ENCODE measurements around the gene PABPC3.

Gene PABPC3

DNA sequence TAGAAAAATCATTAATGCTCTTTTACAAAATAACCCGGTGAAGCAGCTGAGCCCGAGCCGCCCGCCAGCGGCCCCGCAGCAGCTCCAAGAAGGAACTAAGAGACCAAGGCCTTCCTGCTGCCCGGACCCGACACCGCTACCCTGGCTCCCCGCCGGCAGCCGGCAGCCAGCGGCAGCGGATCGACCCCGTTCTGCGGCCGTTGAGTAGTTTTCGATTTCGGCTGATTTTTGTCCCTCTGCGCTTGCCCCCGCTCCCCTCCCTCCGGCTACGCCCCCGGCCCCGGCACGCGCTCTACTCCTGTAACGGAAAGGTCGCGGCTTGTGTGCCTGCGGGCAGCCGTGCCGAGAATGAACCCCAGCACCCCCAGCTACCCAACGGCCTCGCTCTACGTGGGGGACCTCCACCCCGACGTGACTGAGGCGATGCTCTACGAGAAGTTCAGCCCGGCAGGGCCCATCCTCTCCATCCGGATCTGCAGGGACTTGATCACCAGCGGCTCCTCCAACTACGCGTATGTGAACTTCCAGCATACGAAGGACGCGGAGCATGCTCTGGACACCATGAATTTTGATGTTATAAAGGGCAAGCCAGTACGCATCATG is at the start of gene PABPC3:
PABPC3 (plus strand) TSS at position 286 of the 603 bp plus-strand sequence; CDS start at position 349, 63 bp downstream.
- no peak for DNase-seq

DNA sequence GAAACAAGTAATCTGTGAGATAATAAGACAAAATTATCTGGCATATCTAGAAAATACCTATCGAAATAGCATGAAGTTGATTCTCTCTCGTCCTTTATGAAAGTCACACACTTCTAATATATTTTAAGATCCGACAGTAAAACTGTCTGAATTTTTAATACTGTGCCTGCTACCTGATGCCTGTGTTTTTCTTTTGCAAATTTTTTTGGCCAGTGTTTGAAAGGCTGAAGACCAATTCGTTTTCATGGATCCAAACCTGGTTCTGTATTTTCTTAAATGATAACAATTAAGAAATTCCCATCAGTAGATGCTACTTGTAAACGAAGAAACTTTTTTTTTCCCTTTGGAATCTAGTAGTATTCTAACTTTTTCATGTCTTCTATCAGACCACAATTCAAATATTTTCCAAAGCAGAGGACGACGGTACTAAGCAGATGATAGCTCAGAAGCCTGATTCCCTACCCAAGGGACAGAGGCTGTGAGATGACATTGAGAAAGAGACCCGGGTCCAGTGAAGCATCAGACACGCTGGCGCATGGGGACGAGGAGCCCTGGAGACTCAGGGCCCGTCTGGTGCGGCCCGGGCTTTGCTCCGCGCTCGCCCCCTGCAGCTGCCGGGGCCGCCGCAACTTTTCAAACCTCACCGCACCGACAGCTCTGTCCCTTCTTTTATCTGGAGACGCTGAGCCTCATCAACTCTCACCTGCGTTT is 49.5 kb upstream of the PABPC3 start:
- DNase-seq: no peak

DNA sequence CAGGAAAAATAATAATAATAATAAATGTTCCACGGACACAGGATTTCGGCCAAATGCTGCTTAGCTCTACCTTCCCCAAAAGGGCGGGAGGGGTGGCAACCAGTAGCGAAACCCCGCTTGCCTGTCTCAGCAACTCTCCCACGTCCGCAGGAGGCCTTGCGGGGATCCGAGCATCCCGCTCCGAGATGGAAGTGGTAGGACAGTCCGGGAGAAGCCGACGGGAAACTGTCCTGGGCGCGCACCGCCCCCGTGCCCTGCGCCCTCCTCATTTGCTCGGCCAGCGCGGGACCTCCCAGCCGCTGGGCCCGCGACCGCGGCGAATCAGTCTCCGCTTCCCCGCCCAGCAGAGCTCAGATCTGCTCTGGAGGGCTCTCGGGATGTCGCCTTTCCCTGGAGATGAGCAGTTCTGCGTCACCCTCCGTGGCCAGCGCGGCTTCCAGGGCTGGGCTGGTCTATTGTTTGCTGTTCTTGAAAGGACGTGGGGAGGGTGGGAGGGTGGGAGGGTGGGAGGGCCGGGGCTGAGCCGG is 48.9 kb upstream of the PABPC3 start:
- no peak for DNase-seq

DNA sequence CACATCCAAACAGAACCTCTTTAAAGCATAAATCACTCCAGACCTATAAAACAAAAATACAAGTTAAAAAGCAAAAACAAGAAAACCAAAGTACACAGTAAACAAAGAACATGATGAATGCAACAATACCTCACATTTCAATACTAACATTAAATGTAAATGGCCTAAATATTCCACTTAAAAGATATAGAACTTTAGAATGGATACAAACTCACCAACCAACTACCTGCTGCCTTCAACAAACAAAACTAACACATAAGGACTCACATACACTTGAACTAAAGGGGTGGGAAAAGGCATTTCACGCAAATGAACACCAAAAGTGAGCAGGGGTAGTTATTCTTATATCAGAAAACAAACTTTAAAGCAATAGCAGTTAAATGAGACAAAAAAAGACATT is 44.9 kb upstream of the PABPC3 start:
- DNase-seq: no peak

DNA sequence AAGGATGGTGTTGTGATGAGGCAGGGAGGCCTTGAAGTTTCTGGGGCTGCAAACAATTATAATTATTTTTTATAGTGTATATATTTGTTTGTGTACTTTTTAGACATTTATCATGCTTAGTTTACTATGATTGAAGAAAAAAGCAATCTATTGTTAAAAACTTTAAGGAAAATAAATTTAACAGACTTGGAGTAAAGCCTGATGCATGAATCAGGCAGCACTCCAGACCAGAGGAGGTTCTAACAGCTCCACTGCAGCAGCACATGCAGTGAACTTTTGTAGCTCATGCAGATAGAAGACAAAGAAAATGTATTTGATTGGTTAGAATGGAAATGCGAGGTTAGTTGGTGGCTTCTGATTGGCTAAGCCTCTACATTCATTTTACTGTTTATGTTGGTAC is 36.8 kb upstream of the PABPC3 start:
- DNase-seq: no peak

DNA sequence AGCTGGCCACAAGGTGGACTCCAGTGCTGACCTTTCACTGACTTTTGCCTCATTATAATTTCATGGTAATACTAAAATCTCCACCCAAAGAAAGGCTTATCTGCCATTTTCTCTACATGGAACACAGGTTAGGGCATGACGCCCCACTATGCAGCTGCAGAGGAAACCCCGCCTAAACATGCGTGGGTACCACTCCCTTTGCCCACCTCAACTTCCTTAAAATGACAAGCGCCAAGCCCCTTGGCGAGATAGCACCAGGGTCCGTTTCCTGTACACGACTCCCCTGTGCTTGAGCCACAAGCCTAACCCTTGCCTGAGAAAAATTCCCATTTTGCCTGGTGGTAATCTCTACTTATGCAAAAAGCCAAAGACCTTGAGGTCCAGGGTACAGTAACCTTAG is 36.0 kb upstream of the PABPC3 start:
- DNase-seq: no peak

DNA sequence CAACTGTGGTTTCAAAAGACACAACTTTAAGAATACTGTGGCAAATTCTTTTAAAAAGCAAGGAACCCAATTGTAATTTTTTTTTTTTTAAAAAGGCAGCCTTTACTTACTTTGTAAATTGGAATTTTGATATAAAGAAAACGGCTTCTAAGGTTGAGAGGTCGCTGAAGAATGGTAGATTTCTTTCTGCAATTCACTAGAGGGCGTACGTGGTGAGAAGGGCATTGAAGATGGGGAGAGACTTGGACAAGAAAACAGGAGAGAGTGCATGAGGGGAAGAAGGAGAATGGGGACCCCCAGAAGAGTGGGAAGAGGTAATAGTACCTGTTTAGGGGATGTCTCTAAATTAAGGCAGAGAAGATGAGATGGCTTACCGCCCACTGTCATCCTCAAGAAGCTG is 33.5 kb upstream of the PABPC3 start:
- DNase-seq: no peak

DNA sequence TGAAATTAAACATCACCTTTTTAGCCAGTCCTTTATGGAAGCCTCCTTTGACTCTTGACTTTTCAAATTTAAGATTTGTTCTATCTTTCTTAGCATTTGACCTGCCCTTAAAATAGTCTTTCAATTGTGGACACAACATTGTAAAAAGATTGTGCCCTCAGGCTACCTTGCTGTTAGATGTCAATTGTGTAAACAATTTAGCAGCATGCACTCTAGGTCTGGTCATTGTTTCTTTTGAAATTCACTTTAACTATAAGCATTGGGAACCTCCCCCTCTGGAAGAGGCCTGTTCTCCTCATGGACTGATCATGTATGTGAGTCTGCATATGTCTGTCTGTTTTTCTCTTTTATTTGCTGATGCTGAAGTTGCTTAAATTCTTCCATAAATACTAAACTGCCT is 31.5 kb upstream of the PABPC3 start:
- DNase-seq: no peak

DNA sequence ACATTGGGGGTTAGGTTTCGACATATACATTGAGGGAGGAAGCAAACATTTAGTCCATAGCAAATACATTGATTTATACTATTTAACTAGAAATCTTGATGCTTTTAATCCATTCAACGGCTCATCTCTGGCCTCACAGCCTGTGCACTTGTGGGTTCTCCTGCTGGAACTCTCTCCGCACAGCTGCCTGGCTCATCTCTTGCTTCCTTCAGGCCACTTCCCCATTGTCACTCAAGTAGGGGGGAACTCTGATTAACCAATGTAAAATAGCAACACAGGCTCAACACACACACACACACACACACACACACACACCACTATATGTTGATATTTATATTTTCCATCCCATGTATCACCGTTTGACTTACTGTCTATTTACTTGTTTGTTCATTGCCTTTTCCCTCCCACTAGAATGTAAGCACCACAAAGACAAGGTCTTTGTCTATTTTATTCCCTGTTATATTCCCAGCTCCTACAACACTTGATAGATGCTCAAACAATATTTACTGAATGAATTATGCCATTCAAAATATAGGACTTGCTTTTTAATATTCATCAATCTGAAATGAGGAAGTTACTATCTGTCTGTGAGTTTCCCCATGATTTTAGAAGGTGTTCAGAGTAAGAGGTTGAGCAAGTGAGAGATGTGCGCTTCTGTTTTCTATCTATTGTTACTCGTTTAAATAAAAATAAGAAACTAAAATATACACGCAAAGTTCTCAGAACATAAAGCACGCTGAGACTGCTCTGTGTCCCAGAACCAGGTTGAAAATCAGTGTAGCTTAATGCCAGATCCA is 29.8 kb upstream of the PABPC3 start:
- no peak for DNase-seq

DNA sequence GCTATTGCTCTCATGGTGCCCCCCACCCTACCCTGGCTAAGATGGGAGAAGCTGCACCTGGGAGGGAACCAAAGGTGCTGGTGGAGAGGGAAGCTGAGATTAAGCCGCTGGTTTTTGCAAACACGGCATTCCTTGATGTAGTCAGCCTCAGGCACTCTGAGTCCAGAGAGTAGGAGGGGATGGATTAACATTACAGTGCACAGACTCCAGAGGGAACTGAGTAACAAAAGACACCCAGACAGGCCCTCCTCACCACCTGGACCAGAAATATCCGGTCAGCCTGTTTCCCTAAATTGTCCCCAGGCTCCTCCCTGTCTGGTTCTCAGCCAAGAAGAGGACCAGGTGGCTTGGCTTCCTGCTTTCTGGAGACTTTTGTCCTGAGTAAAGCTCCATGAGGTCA is 28.9 kb upstream of the PABPC3 start:
- no peak for DNase-seq

DNA sequence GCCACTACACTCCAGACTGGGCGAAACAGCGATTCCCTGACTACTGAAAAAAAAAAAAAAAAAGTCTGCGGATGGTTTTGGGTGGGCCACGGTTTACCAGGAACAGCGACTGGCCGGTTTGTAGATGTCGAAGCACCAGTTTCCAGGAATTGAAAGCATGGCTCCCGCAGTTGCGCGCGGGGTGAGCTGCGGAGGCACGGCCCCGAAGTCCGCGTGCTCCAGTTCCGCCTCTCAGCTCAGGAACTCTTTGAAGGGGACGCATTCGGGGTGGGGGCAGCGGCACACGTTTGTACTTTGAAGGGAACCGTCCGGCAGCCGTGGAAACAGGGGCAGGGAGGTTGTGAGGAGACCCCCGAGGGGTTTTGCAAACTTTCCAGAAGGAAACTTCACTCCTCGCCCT is 27.1 kb upstream of the PABPC3 start:
- DNase-seq: no peak

DNA sequence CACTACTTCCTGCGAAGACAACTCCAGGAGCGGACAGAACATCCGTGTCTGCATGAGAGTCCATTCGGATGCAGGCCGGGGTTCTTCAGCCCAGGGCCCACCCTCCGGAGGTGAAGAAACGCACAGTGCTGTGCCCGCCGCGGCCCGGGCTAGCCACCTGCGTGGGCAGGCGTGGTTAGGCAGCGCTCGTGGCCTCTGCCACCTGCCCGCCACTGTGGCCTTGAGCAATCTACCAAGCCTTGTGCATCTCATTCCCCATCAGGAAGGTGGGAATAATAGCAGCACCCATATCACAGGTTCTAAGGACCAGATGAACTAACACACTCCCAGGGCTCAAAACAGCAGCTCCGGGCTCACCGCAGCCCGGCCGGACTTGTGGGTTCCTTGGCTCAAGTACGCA is 26.7 kb upstream of the PABPC3 start:
- DNase-seq: no peak

DNA sequence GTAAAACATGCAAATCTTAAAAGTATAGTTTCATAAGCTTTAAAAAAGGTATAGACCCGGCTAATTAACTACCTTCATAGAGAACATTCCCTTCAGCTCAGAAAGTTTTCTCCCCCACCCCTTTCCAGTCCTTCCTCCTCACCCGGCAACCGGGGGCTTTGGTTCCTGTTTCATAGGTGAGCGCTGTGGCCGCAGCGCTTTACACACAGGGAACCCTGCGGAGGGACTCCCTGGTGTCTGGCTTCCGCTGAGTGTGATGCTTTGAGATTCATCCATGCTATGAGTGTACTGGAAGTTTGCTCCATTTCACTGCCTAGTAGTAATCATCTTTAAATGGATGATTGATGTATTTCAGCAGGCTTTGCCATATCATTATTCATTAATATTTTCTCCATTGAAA is 26.0 kb upstream of the PABPC3 start:
- no peak for DNase-seq

DNA sequence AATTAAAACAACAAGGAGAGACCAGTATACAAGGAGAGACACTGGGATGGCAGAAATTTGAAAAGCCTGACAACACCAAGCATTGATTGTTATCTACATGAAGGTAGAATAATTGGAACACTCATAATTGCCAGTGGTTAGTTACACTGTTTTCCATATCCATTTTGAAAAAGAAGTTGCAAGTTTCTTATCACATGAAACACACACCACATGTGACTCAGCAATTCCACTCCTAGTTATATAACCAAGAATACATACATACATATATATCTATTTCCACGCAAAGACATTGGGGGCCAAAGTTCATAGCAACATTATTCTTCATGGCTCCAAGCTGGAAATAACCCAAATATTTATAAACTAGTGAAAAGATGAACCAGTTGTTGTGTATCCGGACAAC is 15.2 kb upstream of the PABPC3 start:
- DNase-seq: no peak

DNA sequence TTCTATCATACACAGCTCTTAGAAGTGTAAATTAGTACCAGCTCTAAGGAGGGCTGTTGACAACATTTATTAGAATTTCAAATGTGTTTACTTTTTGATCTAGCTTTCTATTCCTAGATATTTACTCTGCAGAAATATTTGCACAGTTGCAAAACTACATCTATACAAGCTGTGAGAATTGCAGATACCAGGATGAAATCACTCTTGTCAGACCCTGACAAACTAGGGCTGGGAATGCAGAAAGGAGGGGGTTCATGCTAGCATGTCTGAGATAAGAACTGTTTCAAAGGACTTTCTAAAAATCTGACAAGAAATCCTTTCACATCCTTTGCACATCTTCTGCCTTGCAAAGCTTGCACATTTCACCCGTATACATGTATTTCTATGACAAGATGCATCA is 11.8 kb upstream of the PABPC3 start:
- DNase-seq: no peak

DNA sequence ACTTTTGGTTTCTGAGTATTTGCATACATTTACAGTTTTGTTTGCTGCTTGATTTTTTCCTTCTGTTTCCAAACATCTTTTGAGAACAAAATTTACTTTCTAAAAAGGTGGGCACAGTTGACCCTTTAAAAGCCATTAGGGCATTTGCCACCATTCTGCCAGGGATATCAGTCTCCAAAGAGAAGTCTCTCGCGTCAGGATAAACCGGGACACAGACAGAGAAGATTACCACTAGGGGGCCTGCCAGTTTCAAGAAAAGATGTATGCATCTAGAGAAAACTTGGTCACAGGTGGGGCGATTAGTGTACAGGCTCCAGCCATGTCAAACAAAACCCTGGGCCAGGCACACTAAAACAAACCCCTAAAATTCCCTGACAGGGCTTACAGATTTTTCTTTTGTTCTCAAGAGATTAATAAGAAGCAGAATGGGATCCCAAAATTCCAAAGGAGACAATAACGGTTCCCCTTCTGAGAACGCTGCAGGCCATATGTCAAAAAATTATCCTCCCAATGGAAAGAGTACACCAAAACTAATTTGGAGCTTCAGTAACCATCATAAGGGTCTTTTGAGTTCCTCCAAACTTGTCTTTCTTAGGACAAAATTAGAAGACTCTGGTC is 10.7 kb upstream of the PABPC3 start:
- peak in 1 of 2 experiments; percentile 34 for DNase-seq

DNA sequence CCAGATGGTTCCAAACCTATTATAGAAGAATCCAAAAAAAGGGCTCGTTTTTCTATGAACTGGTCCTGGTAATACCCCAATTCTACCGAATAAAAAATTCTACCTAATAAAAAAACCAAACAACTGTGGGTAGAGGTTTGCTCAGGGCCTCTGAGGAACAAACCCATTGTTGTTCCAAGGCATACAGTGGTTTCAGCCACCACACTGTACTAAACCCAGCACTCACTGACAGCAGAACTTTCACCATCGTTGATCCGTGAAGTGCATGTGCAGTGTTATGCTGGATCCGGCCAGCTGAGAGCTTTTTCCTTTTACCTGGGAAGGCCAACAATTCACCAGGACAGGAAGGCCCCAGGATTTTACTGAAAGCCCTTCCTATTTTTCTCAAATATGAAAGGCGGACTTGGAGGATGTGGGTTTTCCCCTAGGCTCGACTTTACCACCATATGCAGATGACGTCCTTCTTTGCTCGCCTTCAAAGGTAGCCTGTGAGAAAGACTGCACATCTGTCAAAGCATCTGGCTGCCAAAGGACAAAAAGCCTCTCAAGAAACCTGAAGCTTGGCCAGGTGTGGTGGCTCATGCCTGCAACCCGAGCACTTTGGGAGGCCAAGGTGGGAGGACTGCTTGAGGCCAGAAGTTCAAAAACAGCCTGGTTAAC is 7.2 kb upstream of the PABPC3 start:
- no peak for DNase-seq

DNA sequence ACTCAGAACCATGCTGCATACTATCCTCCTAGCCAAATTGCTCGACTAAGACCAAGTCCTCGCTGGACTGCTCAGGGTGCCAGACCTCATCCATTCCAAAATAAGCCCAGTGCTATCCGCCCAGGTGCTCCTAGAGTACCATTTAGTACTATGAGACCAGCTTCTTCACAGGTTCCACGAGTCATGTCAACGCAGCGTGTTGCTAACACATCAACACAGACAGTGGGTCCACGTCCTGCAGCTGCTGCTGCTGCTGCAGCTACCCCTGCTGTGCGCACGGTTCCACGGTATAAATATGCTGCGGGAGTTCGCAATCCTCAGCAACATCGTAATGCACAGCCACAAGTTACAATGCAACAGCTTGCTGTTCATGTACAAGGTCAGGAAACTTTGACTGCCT is 1.5 kb downstream of the PABPC3 start:
- DNase-seq: no peak

DNA sequence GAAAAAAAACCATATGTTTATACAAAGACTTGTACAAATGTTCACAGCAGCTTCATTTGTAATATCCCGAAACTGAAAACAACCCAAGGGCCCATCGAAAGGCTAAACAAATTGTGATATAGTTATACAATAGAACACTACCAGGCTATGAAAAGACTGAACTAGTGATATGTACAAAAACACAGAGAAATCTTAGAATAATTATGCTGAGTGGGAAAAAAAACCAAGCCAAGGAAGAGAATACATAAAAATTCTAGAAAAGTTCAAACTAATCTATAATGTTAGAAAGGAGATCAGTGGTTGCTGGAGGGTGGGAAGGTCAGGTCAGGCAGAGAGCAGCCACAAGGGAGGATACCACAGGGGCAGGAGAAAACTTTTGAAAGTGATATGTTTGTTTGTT is 7.8 kb downstream of the PABPC3 start:
- DNase-seq: no peak

DNA sequence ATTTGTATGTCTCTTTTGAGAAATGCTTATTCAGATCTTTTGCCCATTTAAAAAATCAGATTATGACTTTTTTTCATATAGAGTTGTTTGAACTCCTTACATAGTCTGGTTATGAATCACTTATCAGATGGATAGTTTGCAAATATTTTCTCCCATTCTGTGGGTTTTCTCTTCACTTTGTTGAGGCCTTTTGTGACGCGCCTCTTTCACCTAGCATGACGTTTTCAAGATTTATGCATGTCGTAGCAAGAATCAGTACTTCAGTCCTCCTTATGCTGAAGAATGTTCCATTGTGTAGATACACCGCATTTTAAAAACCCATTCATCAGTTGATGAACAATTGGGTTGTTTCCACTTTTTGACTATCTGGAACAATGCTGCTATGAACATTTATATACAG is 13.4 kb downstream of the PABPC3 start:
- no peak for DNase-seq

DNA sequence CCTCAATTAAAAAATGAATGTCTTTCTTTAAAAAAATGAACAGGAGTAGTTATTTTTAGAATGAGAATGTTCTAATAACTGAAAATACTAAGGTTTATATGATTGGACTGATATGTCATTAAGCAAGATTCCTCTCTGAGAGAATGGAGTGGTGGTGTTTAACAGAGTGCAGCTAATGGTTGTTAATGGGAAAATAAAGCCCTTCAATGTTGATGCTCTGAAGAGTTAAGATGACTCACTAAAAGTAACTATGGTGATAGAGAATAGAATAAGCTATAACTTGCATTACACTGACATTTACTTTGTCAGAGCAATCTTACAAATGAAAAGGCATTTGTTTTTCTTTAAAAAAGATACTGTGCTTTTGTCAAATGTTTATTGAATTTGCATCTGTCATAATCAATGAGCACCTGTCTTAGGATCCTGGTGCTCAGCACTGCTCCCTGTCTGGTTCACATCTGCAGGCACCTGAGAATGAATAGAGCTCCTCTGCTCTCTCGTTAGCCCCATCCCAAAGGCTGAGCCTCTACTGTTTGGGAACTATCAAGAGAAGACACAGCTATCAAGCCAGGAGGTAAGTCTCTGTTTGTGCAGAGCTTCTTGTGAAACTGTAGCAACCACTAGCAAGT is 15.1 kb downstream of the PABPC3 start:
- no peak for DNase-seq

DNA sequence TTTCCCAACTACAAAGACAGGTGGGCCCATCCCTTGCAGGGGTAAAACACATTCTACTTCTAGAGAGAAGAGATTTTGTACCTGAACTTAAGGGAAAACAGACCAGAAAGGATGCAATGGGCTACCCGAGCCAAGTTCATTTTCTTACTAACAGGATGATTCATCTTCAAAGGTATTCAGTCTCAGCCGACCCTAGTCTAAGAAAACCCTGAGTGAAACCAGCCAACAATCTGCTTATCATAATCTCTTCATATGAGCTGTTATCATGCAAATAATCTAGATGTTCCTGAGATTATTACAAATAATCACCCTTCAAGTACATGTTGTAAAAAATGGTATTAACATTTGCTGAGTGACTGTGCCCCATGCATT is 15.6 kb downstream of the PABPC3 start:
- no peak for DNase-seq

Measured in SW 1271 (cell line).